ENCODE results near the gene SLC19A1. TPM values are rescaled to one million over a fixed set of nuclear protein-coding genes. Genes with fewer than 3 reads are reported as not detected.

SLC19A1 gene
- total RNA-seq, 4 donors from 2014 or later: 1.8 to 9.6 (median 2.1) TPM

- Histone ChIP-seq H3K36me3 (no peaks in the 10 kb centered on the region), H3K9me3 (peaks cover 0 to 4% (median 0%) of the 10 kb centered on the region in 3 donors), H3K4me1 (no peaks in the 10 kb centered on the region), H3K27me3 (no peaks in the 10 kb centered on the region), H3K4me3 (no peak overlapping the region), H3K27ac (no peak overlapping the region)
- DNase-seq (no peak), ATAC-seq (no peak)
- TF ChIP-seq POLR2A (IDR thresholded peaks at IDR 0.05) (no peak), CTCF (IDR thresholded peaks at IDR 0.05 in 4 of 5, conservative IDR thresholded peaks at IDR 0.05 in 1 of 5) (no peak)
- in situ Hi-C loops (cut with MboI; ENCODE audit: low sequenced_read_pairs in 4 of 4): no loop called here
- intact Hi-C loops (cut with DNase I; ENCODE audit: low total_unique reads): no loop called here
Measured at GRCh38 chr21:45513003-45513717, 29.1 kb downstream of the SLC19A1 start.

GRCh38 chr21:45512626-45513002, 29.6 kb downstream of the SLC19A1 start:
- Histone ChIP-seq H3K4me1 (no peaks in the 10 kb centered on the region), H3K27ac (no peak overlapping the region), H3K4me3 (no peak overlapping the region), H3K9me3 (no peaks in the 10 kb centered on the region), H3K27me3 (no peaks in the 10 kb centered on the region), H3K36me3 (no peaks in the 10 kb centered on the region)
- TF ChIP-seq CTCF (IDR thresholded peaks at IDR 0.05 in 4 of 5, conservative IDR thresholded peaks at IDR 0.05 in 1 of 5): no peak
- no peak for TF ChIP-seq POLR2A (IDR thresholded peaks at IDR 0.05)
- intact Hi-C loops (cut with DNase I; ENCODE audit: low total_unique reads) (no loop called here), in situ Hi-C loops (cut with MboI; ENCODE audit: low sequenced_read_pairs in 4 of 4) (no loop called here)
- DNase-seq: no peak
- ATAC-seq: no peak

GRCh38 chr21:45511661-45512431, 30.4 kb downstream of the SLC19A1 start:
- DNase-seq (no peak), ATAC-seq (no peak)
- H3K36me3 ChIP-seq: no peaks in the 10 kb centered on the region
- no peaks in the 10 kb centered on the region for H3K9me3 ChIP-seq
- no peak overlapping the region for H3K27ac ChIP-seq
- in situ Hi-C loops (cut with MboI; ENCODE audit: low sequenced_read_pairs in 4 of 4) (no loop called here), intact Hi-C loops (cut with DNase I; ENCODE audit: low total_unique reads) (no loop called here)
- no peaks in the 10 kb centered on the region for H3K4me1 ChIP-seq
- no peaks in the 10 kb centered on the region for H3K27me3 ChIP-seq
- TF ChIP-seq CTCF (IDR thresholded peaks at IDR 0.05 in 4 of 5, conservative IDR thresholded peaks at IDR 0.05 in 1 of 5) (no peak), POLR2A (IDR thresholded peaks at IDR 0.05) (no peak)
- H3K4me3 ChIP-seq: no peak overlapping the region

- Histone ChIP-seq H3K27ac (no peak overlapping the region), H3K4me1 (no peaks in the 10 kb centered on the region), H3K9me3 (no peaks in the 10 kb centered on the region), H3K36me3 (no peaks in the 10 kb centered on the region), H3K27me3 (no peaks in the 10 kb centered on the region), H3K4me3 (no peak overlapping the region)
- in situ Hi-C loops (cut with MboI; ENCODE audit: low sequenced_read_pairs in 4 of 4) (no loop called here), intact Hi-C loops (cut with DNase I; ENCODE audit: low total_unique reads) (no loop called here)
- ATAC-seq (no peak), DNase-seq (no peak)
- TF ChIP-seq POLR2A (IDR thresholded peaks at IDR 0.05): no peak
- no peak for TF ChIP-seq CTCF (IDR thresholded peaks at IDR 0.05 in 4 of 5, conservative IDR thresholded peaks at IDR 0.05 in 1 of 5)
Measured at GRCh38 chr21:45511007-45511406, 31.2 kb downstream of the SLC19A1 start.
